ENCODE data around the gene ACY1. TPM values are rescaled to one million over a fixed set of nuclear protein-coding genes. Genes with fewer than 3 reads are reported as not detected.

ACY1 gene
- total and polyA plus RNA-seq, 10 of the 15 experiments (the other 5 are each of a cell fraction or from before 2014, with no cell fraction given): 18.5 to 42.2 (median 27.8) TPM

DNA sequence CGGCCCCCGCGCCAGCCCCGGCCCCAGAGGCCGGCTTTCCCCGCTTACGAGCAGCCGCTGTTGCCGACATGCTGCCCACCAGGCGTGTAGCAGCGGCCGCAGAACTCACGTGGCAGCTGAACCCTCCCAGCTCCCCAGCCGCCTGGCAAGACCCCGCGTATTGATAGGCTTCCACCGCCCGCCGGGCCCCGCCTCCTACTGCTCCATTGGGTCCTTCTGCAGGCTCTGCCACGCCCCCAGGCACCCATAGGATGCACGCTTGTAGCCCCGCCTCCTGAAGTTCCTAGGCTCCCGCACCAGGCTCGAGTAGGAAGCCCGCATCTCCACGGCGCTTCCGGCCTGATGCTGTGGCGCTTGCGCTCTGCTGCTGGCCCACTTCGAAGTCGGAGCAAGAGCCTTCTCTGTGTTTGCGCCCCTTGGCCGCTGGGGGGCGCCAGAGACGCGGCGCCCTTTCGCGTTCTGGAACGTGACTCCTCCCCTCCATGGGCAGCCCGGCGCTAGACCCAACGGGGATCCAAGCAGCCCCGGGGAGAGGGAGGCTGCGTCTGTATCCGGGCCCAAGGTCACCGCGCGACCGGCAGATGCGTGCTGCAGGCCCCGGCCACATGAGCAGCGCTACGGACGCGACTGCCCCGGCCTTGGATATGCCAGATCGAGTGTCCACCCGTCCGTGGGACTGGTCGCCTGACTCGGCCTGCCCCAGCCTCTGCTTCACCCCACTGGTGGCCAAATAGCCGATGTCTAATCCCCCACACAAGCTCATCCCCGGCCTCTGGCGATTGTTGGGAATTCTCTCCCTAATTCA is 41.3 kb upstream of the ACY1 start, which contains the start of the genes PARP3 and RRP9 (continued):
- TF ChIP-seq PML (IDR thresholded peaks at IDR 0.05; ENCODE audit: low read length) (no peak; the same call in 1 of the 2 replicates), YY1 (IDR thresholded peaks at IDR 0.05; ENCODE audit: low read depth, low read length) (peak; percentile 78), RCOR1 (conservative IDR thresholded peaks at IDR 0.05; ENCODE audit: low read depth, low read length) (0 out of 2 replicates have a peak, but pooled peaks have one; percentile 61), BRCA1 (IDR thresholded peaks at IDR 0.05; ENCODE audit: low read depth, low read length) (no peak), JUND (IDR thresholded peaks at IDR 0.05; ENCODE audit: low read depth, low read length) (no peak), PAX8 (IDR thresholded peaks at IDR 0.05) (no peak), POLR2AphosphoS2 (IDR thresholded peaks at IDR 0.05; ENCODE audit: low read depth, low read length) (peak; percentile 37; the same call in 1 of the 2 replicates), ASH2L (IDR thresholded peaks at IDR 0.05; ENCODE audit: borderline replicate concordance, low read depth) (no peak), HDGF (IDR thresholded peaks at IDR 0.05) (peak; percentile 99; the same call in 1 of the 2 replicates), CREB1 (IDR thresholded peaks at IDR 0.05; ENCODE audit: low read depth) (peak; percentile 45; the same call in 1 of the 2 replicates), BACH1 (IDR thresholded peaks at IDR 0.05; ENCODE audit: borderline replicate concordance) (peak; percentile 76), RBBP5 (conservative IDR thresholded peaks at IDR 0.05) (no peak), RUNX3 (IDR thresholded peaks at IDR 0.05; ENCODE audit: low read length) (peak; percentile 68), EGR1 (IDR thresholded peaks at IDR 0.05; ENCODE audit: borderline replicate concordance in 1 of 2, low read depth in 2 of 2, low read length in 2 of 2) (0 out of 3 replicates have a peak, but pooled peaks of 1 of the 2 experiments have one; percentile 2), NR2C2 (IDR thresholded peaks at IDR 0.05; ENCODE audit: borderline replicate concordance, control insufficient read depth, insufficient read length, low read depth) (no peak), ESRRA (IDR thresholded peaks at IDR 0.05; ENCODE audit: low read length) (no peak), NFXL1 (IDR thresholded peaks at IDR 0.05; ENCODE audit: borderline replicate concordance) (no peak)
- TF ChIP-seq, protein P1, sequence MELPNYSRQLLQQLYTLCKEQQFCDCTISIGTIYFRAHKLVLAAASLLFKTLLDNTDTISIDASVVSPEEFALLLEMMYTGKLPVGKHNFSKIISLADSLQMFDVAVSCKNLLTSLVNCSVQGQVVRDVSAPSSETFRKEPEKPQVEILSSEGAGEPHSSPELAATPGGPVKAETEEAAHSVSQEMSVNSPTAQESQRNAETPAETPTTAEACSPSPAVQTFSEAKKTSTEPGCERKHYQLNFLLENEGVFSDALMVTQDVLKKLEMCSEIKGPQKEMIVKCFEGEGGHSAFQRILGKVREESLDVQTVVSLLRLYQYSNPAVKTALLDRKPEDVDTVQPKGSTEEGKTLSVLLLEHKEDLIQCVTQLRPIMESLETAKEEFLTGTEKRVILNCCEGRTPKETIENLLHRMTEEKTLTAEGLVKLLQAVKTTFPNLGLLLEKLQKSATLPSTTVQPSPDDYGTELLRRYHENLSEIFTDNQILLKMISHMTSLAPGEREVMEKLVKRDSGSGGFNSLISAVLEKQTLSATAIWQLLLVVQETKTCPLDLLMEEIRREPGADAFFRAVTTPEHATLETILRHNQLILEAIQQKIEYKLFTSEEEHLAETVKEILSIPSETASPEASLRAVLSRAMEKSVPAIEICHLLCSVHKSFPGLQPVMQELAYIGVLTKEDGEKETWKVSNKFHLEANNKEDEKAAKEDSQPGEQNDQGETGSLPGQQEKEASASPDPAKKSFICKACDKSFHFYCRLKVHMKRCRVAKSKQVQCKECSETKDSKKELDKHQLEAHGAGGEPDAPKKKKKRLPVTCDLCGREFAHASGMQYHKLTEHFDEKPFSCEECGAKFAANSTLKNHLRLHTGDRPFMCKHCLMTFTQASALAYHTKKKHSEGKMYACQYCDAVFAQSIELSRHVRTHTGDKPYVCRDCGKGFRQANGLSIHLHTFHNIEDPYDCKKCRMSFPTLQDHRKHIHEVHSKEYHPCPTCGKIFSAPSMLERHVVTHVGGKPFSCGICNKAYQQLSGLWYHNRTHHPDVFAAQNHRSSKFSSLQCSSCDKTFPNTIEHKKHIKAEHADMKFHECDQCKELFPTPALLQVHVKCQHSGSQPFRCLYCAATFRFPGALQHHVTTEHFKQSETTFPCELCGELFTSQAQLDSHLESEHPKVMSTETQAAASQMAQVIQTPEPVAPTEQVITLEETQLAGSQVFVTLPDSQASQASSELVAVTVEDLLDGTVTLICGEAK (IDR thresholded peaks at IDR 0.05; ENCODE audit: borderline replicate concordance): peak; percentile 63; the same call in 1 of the 2 replicates
- TF ChIP-seq, protein P2, sequence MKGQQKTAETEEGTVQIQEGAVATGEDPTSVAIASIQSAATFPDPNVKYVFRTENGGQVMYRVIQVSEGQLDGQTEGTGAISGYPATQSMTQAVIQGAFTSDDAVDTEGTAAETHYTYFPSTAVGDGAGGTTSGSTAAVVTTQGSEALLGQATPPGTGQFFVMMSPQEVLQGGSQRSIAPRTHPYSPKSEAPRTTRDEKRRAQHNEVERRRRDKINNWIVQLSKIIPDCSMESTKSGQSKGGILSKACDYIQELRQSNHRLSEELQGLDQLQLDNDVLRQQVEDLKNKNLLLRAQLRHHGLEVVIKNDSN (IDR thresholded peaks at IDR 0.05; ENCODE audit: borderline replicate concordance, extremely low read length, insufficient read depth, low read depth, low read length): peak; percentile 66
- TF ChIP-seq, protein P3, sequence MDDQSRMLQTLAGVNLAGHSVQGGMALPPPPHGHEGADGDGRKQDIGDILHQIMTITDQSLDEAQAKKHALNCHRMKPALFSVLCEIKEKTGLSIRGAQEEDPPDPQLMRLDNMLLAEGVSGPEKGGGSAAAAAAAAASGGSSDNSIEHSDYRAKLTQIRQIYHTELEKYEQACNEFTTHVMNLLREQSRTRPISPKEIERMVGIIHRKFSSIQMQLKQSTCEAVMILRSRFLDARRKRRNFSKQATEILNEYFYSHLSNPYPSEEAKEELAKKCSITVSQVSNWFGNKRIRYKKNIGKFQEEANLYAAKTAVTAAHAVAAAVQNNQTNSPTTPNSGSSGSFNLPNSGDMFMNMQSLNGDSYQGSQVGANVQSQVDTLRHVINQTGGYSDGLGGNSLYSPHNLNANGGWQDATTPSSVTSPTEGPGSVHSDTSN (IDR thresholded peaks at IDR 0.05; ENCODE audit: insufficient replicate concordance, low read depth, low read length): peak; percentile 27
- TF ChIP-seq, protein P4, sequence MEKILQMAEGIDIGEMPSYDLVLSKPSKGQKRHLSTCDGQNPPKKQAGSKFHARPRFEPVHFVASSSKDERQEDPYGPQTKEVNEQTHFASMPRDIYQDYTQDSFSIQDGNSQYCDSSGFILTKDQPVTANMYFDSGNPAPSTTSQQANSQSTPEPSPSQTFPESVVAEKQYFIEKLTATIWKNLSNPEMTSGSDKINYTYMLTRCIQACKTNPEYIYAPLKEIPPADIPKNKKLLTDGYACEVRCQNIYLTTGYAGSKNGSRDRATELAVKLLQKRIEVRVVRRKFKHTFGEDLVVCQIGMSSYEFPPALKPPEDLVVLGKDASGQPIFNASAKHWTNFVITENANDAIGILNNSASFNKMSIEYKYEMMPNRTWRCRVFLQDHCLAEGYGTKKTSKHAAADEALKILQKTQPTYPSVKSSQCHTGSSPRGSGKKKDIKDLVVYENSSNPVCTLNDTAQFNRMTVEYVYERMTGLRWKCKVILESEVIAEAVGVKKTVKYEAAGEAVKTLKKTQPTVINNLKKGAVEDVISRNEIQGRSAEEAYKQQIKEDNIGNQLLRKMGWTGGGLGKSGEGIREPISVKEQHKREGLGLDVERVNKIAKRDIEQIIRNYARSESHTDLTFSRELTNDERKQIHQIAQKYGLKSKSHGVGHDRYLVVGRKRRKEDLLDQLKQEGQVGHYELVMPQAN (conservative IDR thresholded peaks at IDR 0.05): peak; percentile 97

All from GM12878 (cell line).